ENCODE measurements around the gene NMRK1. TPM values are rescaled to one million over a fixed set of nuclear protein-coding genes. Genes with fewer than 3 reads are reported as not detected.

Gene NMRK1
- polyA plus RNA-seq (ENCODE audit: insufficient read length in 12 of 12): 10 to 100 TPM in 11 of 12 donors, not detected in 1; 11.6 to 24.1 (median 18.0) TPM
- long read RNA-seq, donor 1, transcript NMRK1-201 (9 exons, 1,185 nt): major isoform, 10 of 12 reads
- long read RNA-seq, donor 1, partial matches to known transcripts: 0 of 12 reads
- long read RNA-seq, donor 1, other reads (novel, unspliced or antisense): 0 of 12 reads
- long read RNA-seq, donor 2, partial matches to known transcripts: 0 of 5 reads
- long read RNA-seq, donor 2, other reads (novel, unspliced or antisense): 0 of 5 reads
- long read RNA-seq, donor 3: 0 reads
- long read RNA-seq, donor 4, partial matches to known transcripts: 0 of 5 reads
- long read RNA-seq, donor 4, other reads (novel, unspliced or antisense): 0 of 5 reads
- long read RNA-seq, donor 5: 0 reads
- long read RNA-seq, donor 6, partial matches to known transcripts: 0 of 3 reads
- long read RNA-seq, donor 6, other reads (novel, unspliced or antisense): 0 of 3 reads
- long read RNA-seq, donor 7, partial matches to known transcripts: 0 of 4 reads
- long read RNA-seq, donor 7, other reads (novel, unspliced or antisense): 0 of 4 reads
- long read RNA-seq, donor 8: 0 reads
- long read RNA-seq, donor 9, partial matches to known transcripts: 0 of 2 reads
- long read RNA-seq, donor 9, other reads (novel, unspliced or antisense): 0 of 2 reads
- long read RNA-seq, donor 10, transcript NMRK1-201 (9 exons, 1,185 nt): major isoform, 6 of 11 reads
- long read RNA-seq, donor 10, partial matches to known transcripts: 0 of 11 reads
- long read RNA-seq, donor 10, other reads (novel, unspliced or antisense): 0 of 11 reads
- long read RNA-seq, donor 11, transcript NMRK1-201 (9 exons, 1,185 nt): major isoform, 5 of 5 reads
- long read RNA-seq, donor 11, partial matches to known transcripts: 0 of 5 reads
- long read RNA-seq, donor 11, other reads (novel, unspliced or antisense): 0 of 5 reads

- peak; percentile 94 for DNase-seq
Measured at GRCh38 chr9:75087824-75088645, at the start of gene NMRK1, which contains the start of gene OSTF1. Gene NMRK1, minus strand, starts transcription at chr9:75088155. Its CDS starts 5,040 bp downstream, at chr9:75083115. Gene OSTF1, plus strand, starts transcription at chr9:75088514. Its CDS starts 179 bp downstream, at chr9:75088693.

- no peak for DNase-seq
Measured at GRCh38 chr9:75134495-75134894, 46.5 kb upstream of the NMRK1 start.

GRCh38 chr9:75133396-75133795 is 45.4 kb upstream of the NMRK1 start:
- no peak for DNase-seq

GRCh38 chr9:75132244-75132643 is 44.3 kb upstream of the NMRK1 start:
- DNase-seq: no peak

GRCh38 chr9:75131700-75132099 is 43.7 kb upstream of the NMRK1 start:
- no peak for DNase-seq

GRCh38 chr9:75130621-75131230 is 42.8 kb upstream of the NMRK1 start:
- no peak for DNase-seq

GRCh38 chr9:75130172-75130571 is 42.2 kb upstream of the NMRK1 start:
- no peak for DNase-seq

GRCh38 chr9:75128535-75128934 is 40.6 kb upstream of the NMRK1 start:
- no peak for DNase-seq

GRCh38 chr9:75123696-75124095 is 35.7 kb upstream of the NMRK1 start:
- DNase-seq: no peak

GRCh38 chr9:75121914-75122558 is 34.1 kb upstream of the NMRK1 start:
- DNase-seq: no peak

GRCh38 chr9:75120686-75121085 is 32.7 kb upstream of the NMRK1 start:
- DNase-seq: no peak

- DNase-seq: no peak
Measured at GRCh38 chr9:75117564-75117963, 29.6 kb upstream of the NMRK1 start.

GRCh38 chr9:75116306-75116705 is 28.4 kb upstream of the NMRK1 start:
- DNase-seq: no peak

- no peak for DNase-seq
Measured at GRCh38 chr9:75112789-75113188, 24.8 kb upstream of the NMRK1 start.

- no peak for DNase-seq
Measured at GRCh38 chr9:75111019-75111622, 23.2 kb upstream of the NMRK1 start.

- DNase-seq: no peak
Measured at GRCh38 chr9:75109210-75109839, 21.4 kb upstream of the NMRK1 start.

- DNase-seq: no peak
Measured at GRCh38 chr9:75108571-75108970, 20.6 kb upstream of the NMRK1 start.

- no peak for DNase-seq
Measured at GRCh38 chr9:75106857-75107256, 18.9 kb upstream of the NMRK1 start.

- no peak for DNase-seq
Measured at GRCh38 chr9:75105841-75106240, 17.9 kb upstream of the NMRK1 start.
